Activated CD8-positive, alpha-beta T cell treated with anti-CD3 and anti-CD28 coated beads for 36 hours (primary cell): ENCODE data around the gene FAM186B. TPM values are rescaled to one million over a fixed set of nuclear protein-coding genes. Genes with fewer than 3 reads are reported as not detected.

Experiments used
- ATAC-seq: fragments of 200-7000 bp; cut with Tn5 transposase; one replicate; pipeline ENCODE4 v1.10.0; 2021; ENCODE audit warnings: mild to moderate bottlenecking, moderate library complexity
- CTCF ChIA-PET: fragments of 350-600 bp; sonication (Branson Sonifier 250); formaldehyde crosslinking; loops from one replicate; lab custom pipeline; 2021; ENCODE audit warnings: antibody characterized with exemption; lab: Charles Lee
- POLR2A ChIA-PET: fragments of 350-600 bp; sonication (Branson Sonifier 250); formaldehyde crosslinking; loops from one replicate; lab custom pipeline; 2021; ENCODE audit warnings: antibody characterized with exemption; lab: Charles Lee
- DNase-seq: peaks from one replicate; pipeline ENCODE4 v3.0.0-alpha.2; 2020
- H3K27ac Mint-ChIP-seq: one replicate; pipeline ENCODE4 v1.8.0; 2021; ENCODE audit warnings: mild to moderate bottlenecking, mixed read lengths
- H3K27me3 Mint-ChIP-seq: one replicate; pipeline ENCODE4 v1.8.0; 2021; ENCODE audit warnings: mixed read lengths
- H3K36me3 Mint-ChIP-seq: one replicate; pipeline ENCODE4 v1.8.0; 2021; ENCODE audit warnings: low read depth, mixed read lengths
- H3K4me1 Mint-ChIP-seq: one replicate; pipeline ENCODE4 v1.8.0; 2021; ENCODE audit warnings: low read depth, mixed read lengths
- H3K4me3 Mint-ChIP-seq: one replicate; pipeline ENCODE4 v1.8.0; 2021; ENCODE audit warnings: mild to moderate bottlenecking, moderate library complexity, mixed read lengths
- H3K9me3 Mint-ChIP-seq: one replicate; pipeline ENCODE4 v1.8.0; 2021; ENCODE audit warnings: mixed read lengths
- intact Hi-C: fragments of 100-400 bp; cut with micrococcal nuclease; formaldehyde crosslinking; loops from one replicate; pipeline ENCODE4 v1.10.0; 2022
- total RNA-seq, 2 experiments: library from RNA; stranded (reverse); gene quantifications; one replicate each; pipeline ENCODE4 v1.2.3, GENCODE V29; 2021
- TF ChIP-seq, protein P1 (sequence below): fragments of 200-600 bp; IDR thresholded peaks from one replicate; pipeline ENCODE4 v1.8.0; 2022; ENCODE audit warnings: antibody characterized with exemption, mild to moderate bottlenecking

FAM186B gene
- total RNA-seq, 2 experiments from 2014 or later, result not detected

DNA sequence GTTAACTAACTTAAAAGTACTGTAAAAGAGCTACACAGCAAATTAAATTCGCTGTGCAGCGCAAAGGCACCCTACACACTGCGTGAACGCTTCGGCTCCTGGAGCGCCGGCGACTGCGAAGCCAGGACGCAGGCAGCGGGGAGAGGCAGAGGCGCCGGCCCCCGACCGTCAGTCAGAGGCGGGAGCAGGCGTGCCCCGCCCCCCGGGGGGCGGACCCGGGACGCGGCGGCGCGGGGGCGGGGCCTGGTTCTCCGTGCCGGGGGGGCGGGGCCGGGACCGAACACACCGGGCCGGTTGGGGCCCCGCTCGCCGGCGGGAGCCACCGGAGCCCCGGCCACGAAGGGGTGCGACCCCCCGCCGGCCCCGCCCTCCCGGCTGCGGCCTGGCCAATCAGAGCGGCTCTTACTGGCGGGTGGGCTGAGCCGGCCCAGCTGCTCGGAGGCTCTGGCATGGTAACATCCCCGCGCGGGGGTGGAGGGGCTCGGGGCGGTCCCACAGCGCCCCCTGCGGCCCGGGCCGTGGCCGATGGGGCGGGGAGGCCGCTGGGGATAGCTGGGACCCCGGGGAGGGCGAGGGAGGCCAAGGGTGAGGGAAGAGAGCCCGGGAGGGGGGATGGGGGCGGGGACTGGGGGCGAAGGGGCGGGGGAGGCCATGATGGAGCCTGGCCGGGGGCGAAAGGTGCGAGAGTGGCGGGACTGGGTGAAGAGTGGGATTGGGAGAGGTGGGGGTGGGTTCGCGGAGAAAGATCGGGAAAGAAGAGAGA, 17.9 kb upstream of the FAM186B start, which contains the start of gene PRPF40B:
TSS of gene PRPF40B (plus strand) at position 420 of the 763 bp plus-strand sequence. CDS start at position 450, 30 bp downstream.
- ChIA-PET CTCF (interaction anchor here (0.6 to 7.1 kb wide), 20 partner anchors 13 to 322 kb away, joined by 3 to 73 read pairs (median 4); partner anchors contain the start of gene TMBIM6), POLR2A (interaction anchor here (1.0 to 2.7 kb wide), 15 partner anchors 9 to 624 kb away, joined by 3 to 12 read pairs (median 4); partner anchors contain the start of genes DDN, KCNH3 and SPATS2)
- peak; percentile 93 for DNase-seq
- intact Hi-C loops, result no loop called here
- Mint-ChIP-seq H3K4me1 (peaks cover 26% of the 10 kb centered on the region), H3K36me3 (no peaks in the 10 kb centered on the region), H3K4me3 (peak within 1 kb of the TSS; percentile 76), H3K9me3 (no peaks in the 10 kb centered on the region), H3K27me3 (peaks cover 22% of the 10 kb centered on the region), H3K27ac (peak within 1 kb of the TSS; percentile 79)
- peak; percentile 82 for ATAC-seq
- TF ChIP-seq, protein P1, sequence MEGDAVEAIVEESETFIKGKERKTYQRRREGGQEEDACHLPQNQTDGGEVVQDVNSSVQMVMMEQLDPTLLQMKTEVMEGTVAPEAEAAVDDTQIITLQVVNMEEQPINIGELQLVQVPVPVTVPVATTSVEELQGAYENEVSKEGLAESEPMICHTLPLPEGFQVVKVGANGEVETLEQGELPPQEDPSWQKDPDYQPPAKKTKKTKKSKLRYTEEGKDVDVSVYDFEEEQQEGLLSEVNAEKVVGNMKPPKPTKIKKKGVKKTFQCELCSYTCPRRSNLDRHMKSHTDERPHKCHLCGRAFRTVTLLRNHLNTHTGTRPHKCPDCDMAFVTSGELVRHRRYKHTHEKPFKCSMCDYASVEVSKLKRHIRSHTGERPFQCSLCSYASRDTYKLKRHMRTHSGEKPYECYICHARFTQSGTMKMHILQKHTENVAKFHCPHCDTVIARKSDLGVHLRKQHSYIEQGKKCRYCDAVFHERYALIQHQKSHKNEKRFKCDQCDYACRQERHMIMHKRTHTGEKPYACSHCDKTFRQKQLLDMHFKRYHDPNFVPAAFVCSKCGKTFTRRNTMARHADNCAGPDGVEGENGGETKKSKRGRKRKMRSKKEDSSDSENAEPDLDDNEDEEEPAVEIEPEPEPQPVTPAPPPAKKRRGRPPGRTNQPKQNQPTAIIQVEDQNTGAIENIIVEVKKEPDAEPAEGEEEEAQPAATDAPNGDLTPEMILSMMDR, result peak; percentile 55

DNA sequence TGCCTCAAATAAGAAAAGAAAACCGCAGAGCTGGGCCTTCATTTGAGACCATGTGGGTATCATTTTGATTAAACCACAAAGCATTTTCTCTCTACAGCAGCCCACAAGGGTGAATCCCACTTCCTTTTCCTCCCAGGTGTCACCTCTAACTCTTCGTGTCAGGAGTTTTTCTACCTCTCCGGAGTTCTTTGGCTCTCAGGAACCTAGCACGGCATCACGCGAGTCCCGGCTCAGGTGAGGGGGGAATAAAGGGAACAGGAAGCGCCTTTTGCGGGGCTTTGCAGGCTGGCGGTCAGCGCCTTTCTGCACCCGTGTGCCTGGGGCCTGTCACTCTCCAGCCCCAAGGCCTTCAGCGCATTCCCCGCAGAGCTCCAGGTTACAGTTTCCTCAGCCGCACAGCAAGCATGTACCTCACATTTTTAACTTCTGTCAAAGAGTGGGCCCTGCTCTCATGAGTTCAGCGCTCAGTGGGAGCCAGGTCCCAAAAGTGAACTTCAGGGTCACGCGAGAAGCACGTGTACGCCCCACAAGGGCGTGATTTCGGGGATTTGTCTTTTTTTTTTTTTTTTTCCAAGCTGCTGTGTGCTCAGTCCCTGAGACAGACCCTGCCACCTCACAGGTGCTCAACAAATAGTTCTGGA, 17.2 kb upstream of the FAM186B start:
- Mint-ChIP-seq H3K27me3 (peaks cover 26% of the 10 kb centered on the region), H3K9me3 (no peaks in the 10 kb centered on the region), H3K4me1 (peaks cover 26% of the 10 kb centered on the region), H3K36me3 (no peaks in the 10 kb centered on the region), H3K27ac (peak overlapping the region; percentile 79), H3K4me3 (peak overlapping the region; percentile 76)
- ChIA-PET POLR2A (interaction anchor here (1.0 to 2.7 kb wide), 18 partner anchors 10 to 623 kb away, joined by 3 to 12 read pairs (median 4); partner anchors contain the start of genes DDN, FAM186B, KCNH3 and SPATS2), CTCF (interaction anchor here (0.6 to 7.1 kb wide), 19 partner anchors 12 to 323 kb away, joined by 3 to 73 read pairs (median 4); partner anchors contain the start of genes DNAJC22 and TMBIM6)
- DNase-seq, result peak; percentile 80
- peak; percentile 36 for ATAC-seq
- intact Hi-C loops, result no loop called here
- TF ChIP-seq, protein P1, result no peak

- H3K27ac Mint-ChIP-seq, result peak overlapping the region; percentile 79
- peaks cover 29% of the 10 kb centered on the region for H3K27me3 Mint-ChIP-seq
- peaks cover 26% of the 10 kb centered on the region for H3K4me1 Mint-ChIP-seq
- no peaks in the 10 kb centered on the region for H3K9me3 Mint-ChIP-seq
- TF ChIP-seq, protein P1, result no peak
- DNase-seq, result peak; percentile 31
- ATAC-seq, result peak; percentile 45
- H3K36me3 Mint-ChIP-seq, result no peaks in the 10 kb centered on the region
- H3K4me3 Mint-ChIP-seq, result peak overlapping the region; percentile 76
- intact Hi-C loops, result no loop called here
- ChIA-PET POLR2A (interaction anchor here (0.7 to 2.7 kb wide), 19 partner anchors 11 to 622 kb away, joined by 3 to 12 read pairs (median 4); partner anchors contain the start of genes DDN, FAM186B, KCNH3 and SPATS2), CTCF (interaction anchor here (1.0 to 7.1 kb wide), 14 partner anchors 11 to 323 kb away, joined by 3 to 73 read pairs (median 4); partner anchors contain the start of genes DNAJC22 and TMBIM6)
These were observed 16.4 kb upstream of the FAM186B start for GRCh38 chr12:49621651-49622500.

DNA sequence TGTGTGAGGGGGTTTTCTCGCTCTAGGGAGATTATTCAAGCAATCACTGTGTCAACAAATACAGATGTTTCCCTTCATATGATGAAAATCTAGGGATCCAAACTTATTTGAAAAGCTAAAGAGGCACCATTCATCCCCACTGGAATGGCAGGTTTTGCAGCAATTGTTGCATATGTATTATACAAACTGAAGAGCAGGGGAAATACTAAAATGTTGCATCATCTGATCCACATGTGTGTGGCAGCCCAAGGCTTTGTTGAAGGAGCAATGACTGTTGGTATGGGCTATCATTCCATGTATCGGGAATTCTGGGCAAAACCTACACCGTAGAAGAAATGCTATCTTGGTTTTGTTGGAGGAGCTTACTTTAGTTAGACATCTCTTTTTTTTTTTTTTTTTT, 13.8 kb upstream of the FAM186B start:
- Mint-ChIP-seq H3K4me3 (no peak overlapping the region), H3K27ac (no peak overlapping the region), H3K36me3 (no peaks in the 10 kb centered on the region), H3K9me3 (no peaks in the 10 kb centered on the region), H3K27me3 (peaks cover 33% of the 10 kb centered on the region), H3K4me1 (peaks cover 29% of the 10 kb centered on the region)
- DNase-seq (no peak), ATAC-seq (no peak)
- ChIA-PET CTCF (interaction anchor here (1.4 to 2.2 kb wide), 4 partner anchors 18 to 261 kb away, joined by 4 to 13 read pairs (median 4); partner anchors contain the start of gene TMBIM6), POLR2A (interaction anchor here (1.2 kb wide), 1 partner anchor 58 kb away, joined by 3 read pairs; no protein-coding TSS in a partner anchor)
- intact Hi-C loops, result no loop called here
- TF ChIP-seq, protein P1, result no peak
